Measurements from ENCODE around the gene LGALS4.
"Not testable (repeated sequence)": the region's sequence is repeated elsewhere in the genome, so short reads cannot be mapped to it uniquely, and the experiment has no call there.

LGALS4 gene

GRCh38 chr19:38769635-38770211, 43.0 kb downstream of the LGALS4 start:
- DNase-seq, result peak; percentile 92

- DNase-seq, result no peak
These were observed 46.3 kb downstream of the LGALS4 start for GRCh38 chr19:38766276-38767047.

- DNase-seq, result no peak
These were observed 47.5 kb downstream of the LGALS4 start for GRCh38 chr19:38765214-38765613.

- no peak for DNase-seq
These were observed 48.9 kb downstream of the LGALS4 start for GRCh38 chr19:38763795-38764220.

- not testable (repeated sequence) for DNase-seq
These were observed 50.8 kb downstream of the LGALS4 start for GRCh38 chr19:38761884-38762389.

GRCh38 chr19:38760805-38761517, 51.8 kb downstream of the LGALS4 start:
- not testable (repeated sequence) for DNase-seq

GRCh38 chr19:38759590-38760003, 53.1 kb downstream of the LGALS4 start:
- no peak for DNase-seq

GRCh38 chr19:38754196-38754595, 58.5 kb downstream of the LGALS4 start:
- not testable (repeated sequence) for DNase-seq

GRCh38 chr19:38753783-38754182, 59.0 kb downstream of the LGALS4 start:
- DNase-seq, result not testable (repeated sequence)
